HG03469 (cell line): Measurements from ENCODE around the gene MTMR2.
"Not testable (repeated sequence)": the region's sequence is repeated elsewhere in the genome, so short reads cannot be mapped to it uniquely, and the experiment has no call there.

Experiments
- ATAC-seq: cut with Tn5 transposase; IDR thresholded peaks from one replicate; pipeline ENCODE4 v1.9.1; 2021; ENCODE audit warnings: mild to moderate bottlenecking, moderate library complexity, moderate number of reproducible peaks; ENCODE audit not compliant: unreplicated experiment

The MTMR2 gene

DNA sequence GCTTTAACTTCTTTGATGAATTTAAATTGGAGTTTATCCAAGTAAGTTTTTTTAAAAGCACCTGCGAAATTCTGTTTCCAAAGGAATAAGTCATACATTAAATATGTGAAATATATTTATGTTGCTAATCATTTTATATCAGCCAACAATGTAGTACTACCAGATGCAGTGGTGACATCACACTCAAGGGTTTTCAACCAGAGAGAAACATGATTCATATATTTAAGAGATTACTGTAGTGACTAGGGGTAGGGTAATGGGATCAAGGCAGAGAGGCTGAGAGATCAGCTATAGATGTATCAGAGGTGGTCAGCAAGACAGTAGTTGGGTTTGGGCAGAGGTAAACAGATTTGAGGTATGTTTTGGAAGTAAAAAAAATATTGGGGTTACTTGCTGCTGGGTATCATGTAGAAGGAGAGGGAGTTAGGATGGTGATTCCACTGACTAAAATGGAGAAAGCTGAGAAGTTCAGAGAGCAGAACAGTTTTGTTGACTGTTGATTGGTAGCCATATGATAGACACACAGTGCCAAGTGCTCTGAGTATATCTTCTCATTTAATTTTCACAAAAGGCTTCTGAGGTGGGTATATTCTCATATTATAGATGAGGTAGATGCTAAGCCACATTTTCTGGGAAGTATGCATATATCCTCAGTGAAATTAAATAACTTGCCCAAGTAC, 94.2 kb downstream of the MTMR2 start:
- no peak for ATAC-seq

DNA sequence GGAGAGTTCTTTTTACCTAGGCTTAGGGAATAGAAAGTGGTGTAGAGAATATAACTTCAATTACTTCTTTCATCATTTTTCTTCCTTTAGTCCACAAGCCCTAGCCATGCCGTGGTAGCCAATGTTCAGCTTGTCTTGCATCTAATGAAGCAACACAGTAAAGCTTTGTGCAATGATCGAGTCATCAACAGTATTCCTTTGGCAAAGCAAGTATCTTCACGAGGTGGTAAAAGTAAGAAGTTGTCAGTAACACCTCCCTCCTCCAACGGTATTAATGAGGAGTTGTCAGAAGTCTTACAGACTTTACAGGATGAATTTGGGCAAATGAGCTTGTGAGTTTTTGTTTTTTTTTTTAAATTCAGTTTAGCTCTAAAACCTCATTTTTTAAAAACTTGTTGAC, 96.2 kb downstream of the MTMR2 start:
- ATAC-seq = no peak

DNA sequence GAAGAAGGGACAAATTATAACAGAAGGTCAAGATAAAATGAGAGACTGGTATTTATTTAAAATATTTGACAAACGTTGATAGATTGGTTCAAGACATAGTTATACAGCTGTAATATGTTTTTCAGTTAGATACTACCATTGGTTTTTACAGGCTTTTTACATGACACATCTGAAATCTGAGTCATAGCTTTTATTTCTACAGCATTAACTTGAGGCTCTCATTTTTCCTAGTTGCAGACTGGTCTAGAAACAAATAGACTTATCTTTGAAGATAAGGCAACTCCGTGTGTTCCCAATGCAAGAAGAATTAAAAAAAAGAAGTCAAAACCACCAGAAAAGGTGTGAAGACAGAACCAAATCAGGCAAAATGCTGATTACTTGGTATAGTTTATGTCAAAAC, 102.3 kb downstream of the MTMR2 start:
- no peak for ATAC-seq

DNA sequence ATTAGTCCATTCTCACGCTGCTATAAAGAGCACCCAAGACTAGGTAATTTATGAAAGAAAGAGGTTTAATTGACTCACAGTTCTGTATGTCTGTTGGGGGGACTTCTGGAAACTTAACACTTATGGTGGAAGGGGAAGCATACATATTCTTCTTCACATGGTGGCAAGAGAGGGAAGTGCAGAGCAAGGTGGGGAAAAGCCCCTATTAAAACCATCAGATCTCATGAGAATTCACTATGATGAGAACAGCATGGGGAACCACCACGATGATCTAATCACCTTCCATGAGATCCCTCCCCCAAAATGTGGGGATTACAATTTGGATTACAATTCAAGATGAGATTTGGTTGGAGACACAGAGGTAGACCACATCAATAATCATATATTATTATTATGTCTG, 107.9 kb downstream of the MTMR2 start:
- no peak for ATAC-seq

DNA sequence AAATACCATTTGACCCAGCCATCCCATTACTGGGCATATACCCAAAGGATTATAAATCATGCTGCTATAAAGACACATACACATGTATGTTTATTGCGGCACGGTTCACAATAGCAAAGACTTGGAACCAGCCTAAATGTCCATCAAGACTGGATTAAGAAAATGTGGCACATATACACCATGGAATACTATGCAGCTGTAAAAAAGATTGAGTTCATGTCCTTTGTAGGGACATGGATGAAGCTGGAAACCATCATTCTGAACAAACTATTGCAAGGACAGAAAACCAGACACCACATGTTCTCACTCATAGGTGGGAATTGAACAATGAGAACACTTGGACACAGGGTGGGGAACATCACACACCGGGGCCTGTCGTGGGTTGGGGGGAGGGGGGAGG, 112.9 kb downstream of the MTMR2 start:
- not testable (repeated sequence) for ATAC-seq

DNA sequence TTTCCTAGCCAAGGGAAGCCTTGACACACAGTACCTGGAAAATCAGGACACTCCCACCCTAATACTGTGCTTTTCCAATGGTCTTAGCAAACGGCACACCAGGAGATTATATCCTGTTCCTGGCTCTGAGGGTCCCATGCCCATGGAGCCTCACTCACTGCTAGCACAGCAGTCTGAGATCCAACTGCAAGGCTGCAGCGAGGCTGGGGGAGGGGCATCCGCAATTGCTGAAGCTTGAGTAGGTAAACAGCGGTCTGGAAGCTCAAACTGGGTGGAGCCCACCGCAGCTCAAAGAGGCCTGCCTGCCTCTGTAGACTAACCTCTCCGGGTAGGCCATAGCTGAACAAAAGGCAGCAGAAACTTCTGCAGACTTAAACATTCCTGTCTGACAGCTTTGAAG, 117.4 kb downstream of the MTMR2 start:
- ATAC-seq = not testable (repeated sequence)

DNA sequence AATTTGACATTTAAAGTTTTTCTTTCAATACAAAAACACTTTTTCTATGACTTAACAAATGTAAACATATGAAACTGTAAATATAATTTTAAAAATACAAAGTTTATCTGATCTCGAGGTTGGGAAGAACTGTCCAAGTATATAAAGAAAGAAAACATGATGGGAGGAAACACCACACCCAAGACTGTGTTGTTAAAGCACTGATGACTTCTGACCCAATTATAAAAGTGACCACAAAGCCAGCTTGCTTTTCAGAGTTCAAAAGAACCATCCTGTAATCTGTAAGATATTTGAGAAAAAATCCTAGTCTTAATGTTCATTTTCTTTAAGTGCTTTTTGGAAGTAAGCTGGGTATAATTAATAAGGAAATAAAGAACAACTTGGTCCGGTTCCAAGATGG, 118.0 kb downstream of the MTMR2 start:
- ATAC-seq = no peak

DNA sequence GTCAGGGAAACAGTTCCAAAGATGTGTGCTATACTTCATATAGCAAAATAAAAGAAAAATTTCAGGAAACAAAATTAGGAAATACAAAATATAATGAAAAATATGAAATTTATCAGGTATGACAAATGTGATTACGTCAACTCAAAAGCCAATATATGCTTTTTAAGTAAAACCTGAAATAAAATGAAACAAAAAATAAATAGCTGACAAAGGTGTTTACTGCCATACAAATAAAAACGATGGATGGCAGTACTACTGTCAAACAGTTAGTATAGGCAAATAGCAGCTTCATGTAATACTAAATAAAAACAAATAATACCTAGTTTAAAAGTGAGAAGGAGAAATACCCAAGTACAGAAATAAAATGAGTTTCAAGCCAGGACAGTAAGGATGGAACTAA, 119.9 kb downstream of the MTMR2 start:
- no peak for ATAC-seq

DNA sequence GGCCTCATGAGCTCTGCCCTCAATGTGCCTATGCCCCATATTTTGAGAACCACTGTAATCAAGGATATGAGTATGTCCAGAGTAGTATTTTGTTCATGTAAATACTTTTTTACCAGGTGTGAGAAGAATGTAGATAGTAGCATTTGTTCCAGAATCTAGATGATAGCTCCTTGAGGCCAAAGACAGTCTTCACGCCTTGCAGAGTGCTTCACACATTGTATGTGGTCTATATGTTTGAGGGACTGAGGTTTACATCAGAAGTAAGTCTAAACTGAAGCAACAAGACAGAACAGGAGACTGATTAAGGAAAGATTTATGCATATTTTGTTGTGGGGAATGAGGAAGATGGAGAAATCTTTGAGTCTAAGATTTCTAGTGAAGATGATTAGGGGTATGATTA, 121.1 kb downstream of the MTMR2 start:
- ATAC-seq = no peak

DNA sequence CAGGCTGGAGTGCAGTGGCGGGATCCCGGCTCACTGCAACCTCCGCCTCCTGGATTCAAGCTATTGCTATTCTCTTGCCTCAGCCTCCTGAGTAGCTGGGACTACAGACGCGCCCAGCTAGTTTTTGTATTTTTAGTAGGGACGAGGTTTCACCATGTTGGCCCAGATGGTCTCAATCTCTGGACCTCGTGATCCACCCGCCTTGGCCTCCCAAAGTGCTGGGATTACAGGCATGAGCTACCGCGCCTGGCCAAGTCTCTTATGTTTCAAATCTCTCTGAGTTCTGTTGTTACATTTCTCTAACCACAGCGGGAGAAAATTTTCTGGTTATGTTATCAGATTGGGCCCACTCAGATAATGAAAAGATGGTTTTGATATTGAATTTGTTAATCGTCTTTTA, 123.5 kb downstream of the MTMR2 start:
- no peak for ATAC-seq

DNA sequence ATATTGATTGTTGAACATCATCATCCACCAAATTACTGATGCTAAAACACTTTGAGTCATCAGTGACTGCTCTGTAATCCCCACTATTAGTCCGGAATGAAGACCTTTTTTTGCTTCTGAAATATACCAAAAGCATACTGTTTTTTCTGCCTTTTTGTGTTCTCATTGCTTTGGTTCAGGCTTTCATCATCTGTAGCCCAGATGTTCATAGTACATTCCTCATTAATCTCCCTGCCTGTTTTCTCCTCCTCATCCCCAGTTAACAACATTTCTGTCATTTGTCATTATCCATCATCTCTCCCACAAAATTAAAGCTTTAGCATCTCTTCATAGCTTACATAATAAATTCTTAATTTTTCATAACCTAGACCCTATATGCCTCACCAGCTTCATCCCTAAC, 124.4 kb downstream of the MTMR2 start:
- no peak for ATAC-seq

DNA sequence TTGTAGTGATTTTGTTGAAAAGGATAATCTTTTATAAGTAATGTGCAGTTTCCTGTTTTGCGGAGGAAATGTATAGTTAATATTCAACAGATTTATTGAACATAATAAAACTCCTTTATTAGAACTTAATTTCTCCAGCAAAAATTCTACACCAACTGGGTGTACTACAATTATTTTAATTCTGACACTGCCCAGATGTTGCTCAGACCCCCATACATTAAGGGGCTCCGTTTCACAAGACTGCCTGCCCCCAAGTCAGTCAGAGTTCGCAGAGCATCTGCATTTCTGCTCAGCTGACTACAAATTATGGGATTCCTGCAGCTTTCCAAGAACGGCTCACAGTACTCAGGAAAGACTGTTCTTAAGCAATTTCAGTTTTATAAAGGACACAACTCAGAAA, 127.4 kb downstream of the MTMR2 start:
- no peak for ATAC-seq

DNA sequence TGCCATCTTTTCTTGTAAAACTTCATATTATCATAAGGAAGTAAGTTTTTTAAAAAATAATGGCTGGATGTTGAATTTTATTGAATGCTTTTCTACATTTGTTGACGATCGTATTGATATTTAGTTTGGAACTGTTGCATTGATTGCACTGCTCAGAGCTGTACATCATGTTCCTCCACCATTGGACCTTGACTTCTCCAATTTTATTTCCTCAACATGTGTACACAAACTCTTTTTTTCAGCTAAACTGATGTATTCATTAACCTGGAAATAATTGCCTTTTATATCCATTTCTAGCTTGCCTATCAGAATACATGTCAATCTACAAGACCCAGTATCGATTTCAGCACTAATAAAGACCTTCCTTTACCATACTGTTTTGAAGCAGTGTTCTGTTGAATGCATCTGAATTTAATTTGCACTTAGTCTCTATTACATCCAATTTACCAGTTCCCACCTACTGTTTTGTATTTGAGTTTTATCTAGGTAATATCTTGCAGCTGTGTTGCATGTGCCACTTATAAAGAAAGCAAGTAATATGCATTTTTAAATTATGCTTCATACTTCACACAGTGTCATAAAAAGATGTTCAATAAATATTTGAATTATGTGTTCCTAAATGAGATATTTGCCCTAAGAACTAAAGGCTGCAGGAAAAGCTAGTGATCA, 128.1 kb downstream of the MTMR2 start:
- no peak for ATAC-seq

DNA sequence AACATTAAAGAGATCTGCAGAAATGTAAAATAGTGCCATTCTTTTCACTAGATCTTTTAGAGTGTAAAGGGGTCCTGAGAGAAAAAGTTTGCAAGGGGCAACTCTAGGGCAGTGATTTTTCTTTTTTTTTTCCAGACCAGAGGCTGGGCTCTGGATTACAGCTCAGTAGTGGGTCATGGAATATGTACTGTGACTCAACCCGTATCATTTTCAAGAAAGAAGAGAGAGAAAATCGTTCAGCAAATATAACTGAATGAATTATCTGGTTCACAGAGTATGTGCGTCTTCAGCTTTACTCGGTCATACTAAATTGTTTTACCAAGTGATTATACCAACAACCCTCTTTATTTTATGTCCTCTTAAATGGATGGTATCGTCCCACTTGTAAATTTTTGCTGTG, 129.8 kb downstream of the MTMR2 start:
- no peak for ATAC-seq

DNA sequence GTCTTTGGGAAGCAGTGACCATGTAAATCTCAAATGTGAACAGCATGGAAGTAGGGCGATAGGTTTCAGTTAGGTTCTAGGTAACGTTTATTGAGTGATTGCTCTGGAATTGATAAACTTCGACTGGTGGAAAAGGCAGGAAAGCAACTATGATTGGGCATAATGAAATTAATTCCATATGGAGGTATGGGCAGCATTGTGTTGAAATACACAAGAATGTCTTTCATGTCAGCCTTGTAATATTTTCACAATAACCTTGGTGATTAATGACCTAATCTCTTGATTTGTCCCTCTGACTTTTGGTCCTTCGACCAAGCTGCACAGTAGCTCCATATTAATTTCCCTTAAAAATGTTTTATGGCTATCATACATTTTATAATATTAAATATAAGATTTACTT, 130.8 kb downstream of the MTMR2 start:
- ATAC-seq = no peak

DNA sequence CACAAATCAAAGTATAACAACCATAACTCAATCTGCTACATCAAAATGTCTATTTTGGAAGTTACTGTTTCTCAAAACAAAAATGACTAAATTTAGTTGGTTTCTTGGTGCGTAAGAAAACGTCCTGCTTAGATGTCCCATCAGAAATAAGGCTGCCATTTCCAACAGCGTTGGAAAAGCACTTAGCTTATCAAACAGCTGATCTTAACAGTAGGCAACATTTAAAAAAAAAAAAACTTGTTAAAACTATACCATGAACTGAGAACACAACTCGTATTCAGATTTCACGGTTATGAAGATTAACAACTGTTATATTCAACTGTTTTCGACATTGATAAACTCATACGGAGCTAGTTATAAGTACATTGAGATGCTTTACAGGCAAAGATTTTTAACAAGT, 131.2 kb downstream of the MTMR2 start:
- no peak for ATAC-seq

DNA sequence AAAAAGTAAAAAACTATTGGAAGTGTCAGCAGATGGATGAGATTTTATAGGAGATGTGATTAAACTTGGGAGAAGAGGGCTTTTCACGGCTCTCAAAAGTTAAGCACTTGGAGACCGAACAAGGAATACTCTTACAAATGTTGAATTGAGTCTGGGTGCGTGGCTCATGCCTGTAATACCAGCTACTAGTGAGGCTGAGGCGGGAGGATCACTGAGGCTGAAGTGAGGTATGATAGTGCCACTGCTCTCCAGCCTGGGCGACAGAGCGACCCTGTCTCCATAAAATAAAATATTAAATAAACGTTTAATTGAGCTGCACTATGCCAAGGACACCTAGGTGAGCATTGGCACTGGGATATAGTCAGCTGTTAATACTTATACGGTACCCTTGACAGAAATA, 131.7 kb downstream of the MTMR2 start:
- no peak for ATAC-seq

DNA sequence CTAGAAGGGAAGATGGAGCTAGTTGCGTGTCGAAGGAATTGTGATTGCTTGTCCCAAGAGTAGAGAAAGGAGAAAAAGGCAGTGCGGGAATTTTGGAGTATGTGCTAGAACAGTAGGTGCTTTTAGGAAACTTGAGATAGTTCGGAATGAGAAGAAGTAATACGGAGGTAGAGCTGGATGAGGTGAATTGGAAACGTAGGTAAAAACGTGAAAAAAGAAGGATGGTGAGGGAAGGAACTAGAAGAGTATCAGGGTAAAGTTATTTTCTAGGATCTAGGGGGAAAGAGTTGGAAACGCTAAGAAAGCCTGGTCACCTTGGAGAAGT, 132.2 kb downstream of the MTMR2 start:
- no peak for ATAC-seq

DNA sequence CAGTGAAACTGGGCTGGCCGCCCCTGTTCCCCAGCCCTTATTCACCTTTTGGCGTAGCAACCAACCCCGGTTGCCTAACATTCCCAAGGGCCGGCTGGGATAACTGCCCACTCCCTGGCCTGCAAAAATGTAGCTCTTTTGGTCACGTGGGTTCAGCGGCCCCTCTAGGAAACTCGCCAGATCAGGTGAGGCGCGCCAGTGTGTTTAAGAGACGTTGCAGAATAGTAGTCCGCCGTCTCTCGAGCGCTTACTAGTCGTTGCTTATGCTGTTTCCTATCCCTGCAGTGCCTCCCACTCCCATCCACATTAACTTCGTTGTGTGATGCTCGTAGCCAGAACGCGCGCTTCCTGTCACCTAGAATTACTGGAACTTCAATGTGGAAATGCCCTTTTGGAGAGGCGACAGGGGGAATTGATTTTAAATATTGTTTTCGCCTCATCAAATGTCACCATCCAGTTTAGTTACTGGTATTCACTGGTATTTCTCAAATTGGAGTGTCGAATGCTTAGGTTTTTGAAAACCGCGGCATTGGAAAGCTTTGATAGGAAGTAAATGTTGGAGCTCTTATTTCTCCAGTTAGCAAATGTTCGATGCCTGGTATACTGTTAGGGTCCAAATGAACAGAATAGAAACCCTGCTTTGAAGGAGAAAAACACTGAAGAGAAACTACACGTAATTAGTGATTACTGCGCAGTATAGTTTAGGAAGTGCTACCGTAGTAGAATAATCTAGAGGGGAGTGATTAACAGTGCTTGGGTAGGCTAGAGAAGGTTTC, 132.8 kb downstream of the MTMR2 start:
- no peak for ATAC-seq

DNA sequence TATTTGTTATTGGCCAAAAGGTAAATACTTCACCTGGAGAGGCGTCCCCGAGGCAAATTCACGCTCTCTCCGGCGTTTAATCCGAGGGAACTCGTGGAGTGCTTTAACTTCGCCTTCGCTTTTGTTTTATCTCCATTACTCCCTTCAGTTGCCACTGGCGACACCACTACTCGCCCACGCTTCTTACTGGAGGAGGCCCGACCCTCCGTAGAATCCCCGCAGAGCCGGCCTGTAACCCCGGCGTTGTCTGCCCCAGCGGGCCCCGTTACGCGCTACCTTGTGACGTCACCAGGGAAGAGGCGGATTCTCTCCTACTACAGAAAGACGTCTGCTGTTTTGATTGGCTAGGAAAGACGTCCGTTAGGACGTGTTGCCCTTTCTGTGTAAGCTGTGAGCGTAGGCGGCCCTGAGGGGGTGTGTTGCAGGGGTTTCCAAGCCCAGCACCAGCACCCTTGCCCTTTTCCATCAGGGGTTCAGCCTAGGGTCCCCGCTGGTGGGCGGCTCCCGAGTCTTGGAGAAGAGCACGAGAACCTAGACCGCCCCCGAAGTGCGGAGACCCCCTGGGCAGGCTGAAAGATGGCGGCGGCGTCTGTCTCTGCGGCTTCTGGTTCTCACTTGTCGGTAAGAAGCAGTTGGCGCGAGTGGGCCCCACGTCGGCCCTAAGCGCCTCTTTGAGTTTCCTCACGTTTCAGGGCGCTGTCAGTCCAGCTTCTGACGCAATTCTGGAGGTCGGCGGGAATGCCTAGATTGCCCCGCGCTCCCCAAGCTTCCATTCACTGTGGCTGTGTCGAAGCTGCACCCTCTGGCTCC, 133.6 kb downstream of the MTMR2 start, which contains the start of gene CEP57:
Gene CEP57, plus strand, starts transcription at position 376 of the 810 bp plus-strand sequence. Its CDS starts 201 bp downstream, at position 577.
- peak; percentile 61 for ATAC-seq

DNA sequence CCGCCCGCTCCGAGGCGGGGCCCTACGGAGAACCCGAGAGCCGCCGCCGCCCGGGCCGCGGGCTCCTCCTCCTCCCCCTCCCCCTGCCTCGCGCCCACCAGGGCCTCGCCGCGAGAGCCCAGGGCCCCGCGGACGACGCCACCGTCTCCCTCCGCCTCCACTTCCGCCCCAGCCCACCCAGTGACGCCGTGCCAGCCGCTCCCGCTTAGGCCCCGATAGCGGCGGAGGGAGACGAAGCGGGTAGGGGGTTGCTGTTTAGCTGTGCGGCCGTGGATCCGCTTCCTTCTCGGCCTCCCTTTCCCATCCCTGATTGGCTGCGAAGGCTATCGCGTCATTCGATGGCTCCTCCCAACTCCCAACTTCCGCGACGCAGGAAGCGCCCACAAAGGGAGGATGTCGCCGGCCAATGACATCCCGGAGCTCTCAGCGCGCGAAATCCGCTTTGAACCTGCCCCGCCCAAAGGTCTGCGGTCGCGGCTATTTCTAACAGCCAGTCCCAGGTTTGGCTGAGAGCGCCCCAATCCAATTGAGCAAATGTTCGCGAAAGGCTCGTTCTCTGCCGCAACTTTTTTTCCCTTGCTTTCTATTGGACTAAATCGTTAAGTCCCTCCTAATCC, 134.3 kb downstream of the MTMR2 start, which contains the start of gene FAM76B:
Gene FAM76B, minus strand, starts transcription at position 277 of the 617 bp plus-strand sequence. CDS start 304 bp downstream, outside the sequence.
- peak; percentile 59 for ATAC-seq
